Measurements from ENCODE around the gene ADORA2B. TPM values are rescaled to one million over a fixed set of nuclear protein-coding genes. Genes with fewer than 3 reads are reported as not detected.

ADORA2B gene
- total RNA-seq, 1 donor from 2014 or later = 7.1 TPM

Other genes starting within 250 kb of the ADORA2B start
- 11.6 TPM for gene ZNF286A, start 245.4 kb upstream of the ADORA2B start, total RNA-seq
- gene TBC1D26, start 212.8 kb upstream of the ADORA2B start, total RNA-seq = not detected
- gene ZSWIM7, start 54.6 kb downstream of the ADORA2B start, total RNA-seq = 27.4 TPM
- 34.9 TPM for gene TTC19, start 54.7 kb downstream of the ADORA2B start, total RNA-seq